HepG2 (cell line): ENCODE measurements around the gene SIGLEC6. TPM values are rescaled to one million over a fixed set of nuclear protein-coding genes. Genes with fewer than 3 reads are reported as not detected.

Experiments used
- AFF4 ChIP-seq: sonication (generic); formaldehyde crosslinking; IDR thresholded peaks from 2 replicates; pipeline ENCODE4 v1.4.0; 2020; ENCODE audit warnings: missing genetic modification reagents
- E2F1 ChIP-seq: sonication (generic); formaldehyde crosslinking; IDR thresholded peaks from 2 replicates; pipeline ENCODE4 v1.5.0; 2020; ENCODE audit warnings: missing genetic modification reagents
- FOXP1 ChIP-seq, 2 experiments: fragments of 450-650 bp in 1 of 2; IDR thresholded peaks; 2 replicates each; pipeline ENCODE4 v1.6.1; 2017 to 2018; ENCODE audit warnings: antibody characterized with exemption in 1 of 2
- HMGXB4 ChIP-seq, 2 experiments: sonication (generic) in 1 of 2; formaldehyde crosslinking in 1 of 2; IDR thresholded peaks; 2 replicates each; pipeline versions ENCODE4 v1.4.0 to v1.6.1; 2018 to 2020; ENCODE audit warnings: missing genetic modification reagents in 2 of 2, borderline replicate concordance in 1 of 2, low read depth in 1 of 2, mild to moderate bottlenecking in 1 of 2, missing biosample characterization in 1 of 2
- KLF15 ChIP-seq: sonication (generic); formaldehyde crosslinking; IDR thresholded peaks from 2 replicates; pipeline ENCODE4 v1.8.1; 2023; ENCODE audit warnings: borderline replicate concordance, mild to moderate bottlenecking, inconsistent platforms, missing genetic modification reagents, mixed read lengths
- MZF1 ChIP-seq: sonication (generic); formaldehyde crosslinking; IDR thresholded peaks from 2 replicates; pipeline ENCODE4 v1.8.1; 2023; ENCODE audit warnings: mild to moderate bottlenecking, missing genetic modification reagents, borderline replicate concordance
- REXO4 ChIP-seq: sonication (generic); formaldehyde crosslinking; IDR thresholded peaks from 2 replicates; pipeline ENCODE4 v1.8.0; 2022; ENCODE audit warnings: missing genetic modification reagents, mild to moderate bottlenecking, borderline replicate concordance
- SAFB2 ChIP-seq: sonication (generic); formaldehyde crosslinking; IDR thresholded peaks from 2 replicates; pipeline ENCODE4 v1.5.1; 2020; ENCODE audit warnings: missing genetic modification reagents, low read depth, mild to moderate bottlenecking, borderline replicate concordance
- SNRNP70 ChIP-seq: fragments of 200-400 bp; formaldehyde crosslinking; IDR thresholded peaks from 2 replicates; pipeline ENCODE4 v1.6.1; 2017; ENCODE audit warnings: mild to moderate bottlenecking, low read depth, low read length, moderate library complexity
- ZBTB14 ChIP-seq: sonication (generic); formaldehyde crosslinking; IDR thresholded peaks from 2 replicates; pipeline ENCODE4 v1.4.0; 2020; ENCODE audit warnings: missing genetic modification reagents
- polyA plus RNA-seq, 8 experiments: library from polyadenylated mRNA; depleted of rRNA in 3 of 8; stranded (reverse) in 7 of 8; unstranded in 1 of 8; fragments of >200 nt; fragmentation: Illumina TruSeq in 4 of 8; extraction: Trizol in 4 of 8; gene quantifications; 2 replicates each; pipeline versions ENCODE4 v1.2.1 to v1.2.3, GENCODE V29; 2011 to 2016; ENCODE audit warnings: low read depth in 4 of 8, missing spikeins in 1 of 8, mixed read lengths in 1 of 8; ENCODE audit not compliant: insufficient read depth in 1 of 8
- total RNA-seq, 5 experiments: library from RNA; depleted of rRNA; stranded (reverse); fragments of >200 nt; fragmentation: Illumina TruSeq; extraction: Trizol; gene quantifications; 2 replicates each; pipeline ENCODE4 v1.2.3, GENCODE V29; 2016; ENCODE audit warnings: low read depth in 1 of 5

SIGLEC6 gene
- total and polyA plus RNA-seq, 2 of the 13 experiments (the other 11 are each of a cell fraction or from before 2014, with no cell fraction given): not detected

- no peak for TF ChIP-seq SNRNP70
- no peak for TF ChIP-seq FOXP1 (IDR thresholded peaks at IDR 0.05)
- no peak for TF ChIP-seq FOXP1 (CRISPR knock-in tag; IDR thresholded peaks at IDR 0.05)
- TF ChIP-seq MZF1: no peak
- no peak for TF ChIP-seq E2F1 (CRISPR knock-in tag)
- TF ChIP-seq AFF4 (CRISPR knock-in tag): no peak
- TF ChIP-seq REXO4 (CRISPR knock-in tag): no peak
- no peak for TF ChIP-seq ZBTB14 (CRISPR knock-in tag)
- no peak for TF ChIP-seq HMGXB4 (CRISPR knock-in tag; IDR thresholded peaks at IDR 0.05; ENCODE audit: borderline replicate concordance in 1 of 2, low read depth in 1 of 2)
- no peak for TF ChIP-seq SAFB2 (CRISPR knock-in tag)
- no peak for TF ChIP-seq KLF15
These were observed 6.7 kb downstream of the SIGLEC6 start (continued) for GRCh38 chr19:51524666-51525264.
